PC-3 (cell line): ENCODE measurements around the gene CORIN.

ENCODE experiments used
- EZH2 ChIP-seq: fragments of 300-600 bp; sonication (generic); IDR thresholded peaks from one replicate; pipeline ENCODE4 v1.6.1; 2017; ENCODE audit warnings: antibody characterized with exemption, mild to moderate bottlenecking, low read length; ENCODE audit not compliant: unreplicated experiment
- EZH2phosphoT487 ChIP-seq: fragments of 300-600 bp; sonication (generic); IDR thresholded peaks from 2 replicates; pipeline ENCODE4 v1.6.1; 2018; ENCODE audit warnings: mild to moderate bottlenecking, antibody characterized with exemption, low read length, borderline replicate concordance
- TF ChIP-seq, protein P1 (sequence below): fragments of 300-600 bp; sonication (generic); conservative IDR thresholded peaks from 2 replicates; pipeline ENCODE4 v1.5.1; 2017; ENCODE audit warnings: antibody characterized with exemption, low read depth, mild to moderate bottlenecking, low read length

GRCh38 chr4:47750788-47751187, 87.1 kb downstream of the CORIN start:
- TF ChIP-seq, protein P1, sequence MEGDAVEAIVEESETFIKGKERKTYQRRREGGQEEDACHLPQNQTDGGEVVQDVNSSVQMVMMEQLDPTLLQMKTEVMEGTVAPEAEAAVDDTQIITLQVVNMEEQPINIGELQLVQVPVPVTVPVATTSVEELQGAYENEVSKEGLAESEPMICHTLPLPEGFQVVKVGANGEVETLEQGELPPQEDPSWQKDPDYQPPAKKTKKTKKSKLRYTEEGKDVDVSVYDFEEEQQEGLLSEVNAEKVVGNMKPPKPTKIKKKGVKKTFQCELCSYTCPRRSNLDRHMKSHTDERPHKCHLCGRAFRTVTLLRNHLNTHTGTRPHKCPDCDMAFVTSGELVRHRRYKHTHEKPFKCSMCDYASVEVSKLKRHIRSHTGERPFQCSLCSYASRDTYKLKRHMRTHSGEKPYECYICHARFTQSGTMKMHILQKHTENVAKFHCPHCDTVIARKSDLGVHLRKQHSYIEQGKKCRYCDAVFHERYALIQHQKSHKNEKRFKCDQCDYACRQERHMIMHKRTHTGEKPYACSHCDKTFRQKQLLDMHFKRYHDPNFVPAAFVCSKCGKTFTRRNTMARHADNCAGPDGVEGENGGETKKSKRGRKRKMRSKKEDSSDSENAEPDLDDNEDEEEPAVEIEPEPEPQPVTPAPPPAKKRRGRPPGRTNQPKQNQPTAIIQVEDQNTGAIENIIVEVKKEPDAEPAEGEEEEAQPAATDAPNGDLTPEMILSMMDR, result no peak
- TF ChIP-seq EZH2, result no peak
- TF ChIP-seq EZH2phosphoT487, result no peak
